HepG2 (cell line): ENCODE measurements around the gene ZBTB2. TPM values are rescaled to one million over a fixed set of nuclear protein-coding genes. Genes with fewer than 3 reads are reported as not detected.

Experiments used
- HNF1A ChIP-seq, 2 experiments: sonication (generic) in 1 of 2; formaldehyde crosslinking in 1 of 2; IDR thresholded peaks; 2 replicates each; pipeline versions ENCODE4 v1.4.0 to v1.6.1; 2016 to 2020; ENCODE audit warnings: borderline replicate concordance in 1 of 2, low read depth in 1 of 2, mild to moderate bottlenecking in 1 of 2, missing genetic modification reagents in 1 of 2
- HOXD1 ChIP-seq: sonication (generic); formaldehyde crosslinking; IDR thresholded peaks from 2 replicates; pipeline ENCODE4 v1.5.0; 2020; ENCODE audit warnings: missing genetic modification reagents
- KLF11 ChIP-seq: IDR thresholded peaks from 2 replicates; pipeline ENCODE4 v1.6.1; 2016; ENCODE audit warnings: missing compliant biosample characterization
- MAFF ChIP-seq: IDR thresholded peaks from 2 replicates; pipeline ENCODE4 v1.6.1; 2011; ENCODE audit warnings: low read depth, low read length, improper control_type of control experiment
- MIER2 ChIP-seq: IDR thresholded peaks from 2 replicates; pipeline ENCODE4 v1.6.1; 2016; ENCODE audit warnings: missing biosample characterization, missing genetic modification reagents
- PLRG1 ChIP-seq: fragments of 450-650 bp; conservative IDR thresholded peaks from 2 replicates; pipeline ENCODE4 v1.6.1; 2016
- SMAD9 ChIP-seq: sonication (generic); formaldehyde crosslinking; IDR thresholded peaks from 2 replicates; pipeline ENCODE4 v1.5.1; 2020; ENCODE audit warnings: mild to moderate bottlenecking, missing genetic modification reagents
- TAF1 ChIP-seq: sonication (generic); formaldehyde crosslinking; IDR thresholded peaks from 2 replicates; pipeline ENCODE4 v1.4.0; 2020; ENCODE audit warnings: missing genetic modification reagents
- ZBTB43 ChIP-seq: sonication (generic); formaldehyde crosslinking; conservative IDR thresholded peaks from 2 replicates; pipeline ENCODE4 v1.4.0; 2020; ENCODE audit warnings: missing genetic modification reagents
- ZNF441 ChIP-seq: sonication (generic); formaldehyde crosslinking; IDR thresholded peaks from 2 replicates; pipeline ENCODE4 v1.7.0; 2021; ENCODE audit warnings: missing genetic modification reagents, borderline replicate concordance
- polyA plus RNA-seq, 8 experiments: library from polyadenylated mRNA; depleted of rRNA in 3 of 8; stranded (reverse) in 7 of 8; unstranded in 1 of 8; fragments of >200 nt; fragmentation: Illumina TruSeq in 4 of 8; extraction: Trizol in 4 of 8; gene quantifications; 2 replicates each; pipeline versions ENCODE4 v1.2.1 to v1.2.3, GENCODE V29; 2011 to 2016; ENCODE audit warnings: low read depth in 4 of 8, missing spikeins in 1 of 8, mixed read lengths in 1 of 8; ENCODE audit not compliant: insufficient read depth in 1 of 8
- total RNA-seq, 5 experiments: library from RNA; depleted of rRNA; stranded (reverse); fragments of >200 nt; fragmentation: Illumina TruSeq; extraction: Trizol; gene quantifications; 2 replicates each; pipeline ENCODE4 v1.2.3, GENCODE V29; 2016; ENCODE audit warnings: low read depth in 1 of 5
- TF ChIP-seq, protein P1 (sequence below): sonication (generic); formaldehyde crosslinking; IDR thresholded peaks from 2 replicates; pipeline ENCODE4 v1.5.0; 2020; ENCODE audit warnings: mild to moderate bottlenecking, missing genetic modification reagents, borderline replicate concordance
- TF ChIP-seq, protein P2 (sequence below): sonication (generic); formaldehyde crosslinking; IDR thresholded peaks from 2 replicates; pipeline ENCODE4 v1.5.1; 2020; ENCODE audit warnings: missing genetic modification reagents, mild to moderate bottlenecking, borderline replicate concordance

The ZBTB2 gene
- total and polyA plus RNA-seq, 2 of the 13 experiments (the other 11 are each of a cell fraction or from before 2014, with no cell fraction given): 15.4 to 22.8 TPM

GRCh38 chr6:151389618-151390275, 1.6 kb downstream of the ZBTB2 start (continued):
- TF ChIP-seq ZBTB43 (CRISPR knock-in tag) (peak; percentile 78; the same call in 1 of the 2 replicates), KLF11 (no peak), HNF1A (IDR thresholded peaks at IDR 0.05; ENCODE audit: low read depth) (no peak), HNF1A (CRISPR knock-in tag; IDR thresholded peaks at IDR 0.05; ENCODE audit: borderline replicate concordance) (no peak), TAF1 (CRISPR knock-in tag) (peak; percentile 97), PLRG1 (no peak), SMAD9 (CRISPR knock-in tag) (no peak), MAFF (no peak), MIER2 (CRISPR knock-in tag) (no peak; the same call in 1 of the 2 replicates), ZNF441 (CRISPR knock-in tag) (peak; percentile 24; the same call in 1 of the 2 replicates), HOXD1 (CRISPR knock-in tag) (peak; percentile 69)
- TF ChIP-seq, protein P1, sequence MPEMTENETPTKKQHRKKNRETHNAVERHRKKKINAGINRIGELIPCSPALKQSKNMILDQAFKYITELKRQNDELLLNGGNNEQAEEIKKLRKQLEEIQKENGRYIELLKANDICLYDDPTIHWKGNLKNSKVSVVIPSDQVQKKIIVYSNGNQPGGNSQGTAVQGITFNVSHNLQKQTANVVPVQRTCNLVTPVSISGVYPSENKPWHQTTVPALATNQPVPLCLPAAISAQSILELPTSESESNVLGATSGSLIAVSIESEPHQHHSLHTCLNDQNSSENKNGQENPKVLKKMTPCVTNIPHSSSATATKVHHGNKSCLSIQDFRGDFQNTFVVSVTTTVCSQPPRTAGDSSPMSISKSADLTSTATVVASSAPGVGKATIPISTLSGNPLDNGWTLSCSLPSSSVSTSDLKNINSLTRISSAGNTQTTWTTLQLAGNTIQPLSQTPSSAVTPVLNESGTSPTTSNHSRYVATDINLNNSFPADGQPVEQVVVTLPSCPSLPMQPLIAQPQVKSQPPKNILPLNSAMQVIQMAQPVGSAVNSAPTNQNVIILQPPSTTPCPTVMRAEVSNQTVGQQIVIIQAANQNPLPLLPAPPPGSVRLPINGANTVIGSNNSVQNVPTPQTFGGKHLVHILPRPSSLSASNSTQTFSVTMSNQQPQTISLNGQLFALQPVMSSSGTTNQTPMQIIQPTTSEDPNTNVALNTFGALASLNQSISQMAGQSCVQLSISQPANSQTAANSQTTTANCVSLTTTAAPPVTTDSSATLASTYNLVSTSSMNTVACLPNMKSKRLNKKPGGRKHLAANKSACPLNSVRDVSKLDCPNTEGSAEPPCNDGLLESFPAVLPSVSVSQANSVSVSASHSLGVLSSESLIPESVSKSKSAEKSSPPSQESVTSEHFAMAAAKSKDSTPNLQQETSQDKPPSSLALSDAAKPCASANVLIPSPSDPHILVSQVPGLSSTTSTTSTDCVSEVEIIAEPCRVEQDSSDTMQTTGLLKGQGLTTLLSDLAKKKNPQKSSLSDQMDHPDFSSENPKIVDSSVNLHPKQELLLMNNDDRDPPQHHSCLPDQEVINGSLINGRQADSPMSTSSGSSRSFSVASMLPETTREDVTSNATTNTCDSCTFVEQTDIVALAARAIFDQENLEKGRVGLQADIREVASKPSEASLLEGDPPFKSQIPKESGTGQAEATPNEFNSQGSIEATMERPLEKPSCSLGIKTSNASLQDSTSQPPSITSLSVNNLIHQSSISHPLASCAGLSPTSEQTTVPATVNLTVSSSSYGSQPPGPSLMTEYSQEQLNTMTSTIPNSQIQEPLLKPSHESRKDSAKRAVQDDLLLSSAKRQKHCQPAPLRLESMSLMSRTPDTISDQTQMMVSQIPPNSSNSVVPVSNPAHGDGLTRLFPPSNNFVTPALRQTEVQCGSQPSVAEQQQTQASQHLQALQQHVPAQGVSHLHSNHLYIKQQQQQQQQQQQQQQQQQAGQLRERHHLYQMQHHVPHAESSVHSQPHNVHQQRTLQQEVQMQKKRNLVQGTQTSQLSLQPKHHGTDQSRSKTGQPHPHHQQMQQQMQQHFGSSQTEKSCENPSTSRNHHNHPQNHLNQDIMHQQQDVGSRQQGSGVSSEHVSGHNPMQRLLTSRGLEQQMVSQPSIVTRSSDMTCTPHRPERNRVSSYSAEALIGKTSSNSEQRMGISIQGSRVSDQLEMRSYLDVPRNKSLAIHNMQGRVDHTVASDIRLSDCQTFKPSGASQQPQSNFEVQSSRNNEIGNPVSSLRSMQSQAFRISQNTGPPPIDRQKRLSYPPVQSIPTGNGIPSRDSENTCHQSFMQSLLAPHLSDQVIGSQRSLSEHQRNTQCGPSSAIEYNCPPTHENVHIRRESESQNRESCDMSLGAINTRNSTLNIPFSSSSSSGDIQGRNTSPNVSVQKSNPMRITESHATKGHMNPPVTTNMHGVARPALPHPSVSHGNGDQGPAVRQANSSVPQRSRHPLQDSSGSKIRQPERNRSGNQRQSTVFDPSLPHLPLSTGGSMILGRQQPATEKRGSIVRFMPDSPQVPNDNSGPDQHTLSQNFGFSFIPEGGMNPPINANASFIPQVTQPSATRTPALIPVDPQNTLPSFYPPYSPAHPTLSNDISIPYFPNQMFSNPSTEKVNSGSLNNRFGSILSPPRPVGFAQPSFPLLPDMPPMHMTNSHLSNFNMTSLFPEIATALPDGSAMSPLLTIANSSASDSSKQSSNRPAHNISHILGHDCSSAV (CRISPR knock-in tag): peak; percentile 62; the same call in 1 of the 2 replicates
- TF ChIP-seq, protein P2, sequence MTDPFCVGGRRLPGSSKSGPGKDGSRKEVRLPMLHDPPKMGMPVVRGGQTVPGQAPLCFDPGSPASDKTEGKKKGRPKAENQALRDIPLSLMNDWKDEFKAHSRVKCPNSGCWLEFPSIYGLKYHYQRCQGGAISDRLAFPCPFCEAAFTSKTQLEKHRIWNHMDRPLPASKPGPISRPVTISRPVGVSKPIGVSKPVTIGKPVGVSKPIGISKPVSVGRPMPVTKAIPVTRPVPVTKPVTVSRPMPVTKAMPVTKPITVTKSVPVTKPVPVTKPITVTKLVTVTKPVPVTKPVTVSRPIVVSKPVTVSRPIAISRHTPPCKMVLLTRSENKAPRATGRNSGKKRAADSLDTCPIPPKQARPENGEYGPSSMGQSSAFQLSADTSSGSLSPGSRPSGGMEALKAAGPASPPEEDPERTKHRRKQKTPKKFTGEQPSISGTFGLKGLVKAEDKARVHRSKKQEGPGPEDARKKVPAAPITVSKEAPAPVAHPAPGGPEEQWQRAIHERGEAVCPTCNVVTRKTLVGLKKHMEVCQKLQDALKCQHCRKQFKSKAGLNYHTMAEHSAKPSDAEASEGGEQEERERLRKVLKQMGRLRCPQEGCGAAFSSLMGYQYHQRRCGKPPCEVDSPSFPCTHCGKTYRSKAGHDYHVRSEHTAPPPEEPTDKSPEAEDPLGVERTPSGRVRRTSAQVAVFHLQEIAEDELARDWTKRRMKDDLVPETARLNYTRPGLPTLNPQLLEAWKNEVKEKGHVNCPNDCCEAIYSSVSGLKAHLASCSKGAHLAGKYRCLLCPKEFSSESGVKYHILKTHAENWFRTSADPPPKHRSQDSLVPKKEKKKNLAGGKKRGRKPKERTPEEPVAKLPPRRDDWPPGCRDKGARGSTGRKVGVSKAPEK (CRISPR knock-in tag): 0 out of 2 replicates have a peak, but pooled peaks have one; percentile 22
